ENCODE data around the gene ADAT2. TPM values are rescaled to one million over a fixed set of nuclear protein-coding genes. Genes with fewer than 3 reads are reported as not detected.
A peak's percentile ranks its signal among the peaks of the same experiment; 100 is the strongest.

Gene ADAT2
- total RNA-seq, 1 donor from 2014 or later: 8.1 TPM

DNA sequence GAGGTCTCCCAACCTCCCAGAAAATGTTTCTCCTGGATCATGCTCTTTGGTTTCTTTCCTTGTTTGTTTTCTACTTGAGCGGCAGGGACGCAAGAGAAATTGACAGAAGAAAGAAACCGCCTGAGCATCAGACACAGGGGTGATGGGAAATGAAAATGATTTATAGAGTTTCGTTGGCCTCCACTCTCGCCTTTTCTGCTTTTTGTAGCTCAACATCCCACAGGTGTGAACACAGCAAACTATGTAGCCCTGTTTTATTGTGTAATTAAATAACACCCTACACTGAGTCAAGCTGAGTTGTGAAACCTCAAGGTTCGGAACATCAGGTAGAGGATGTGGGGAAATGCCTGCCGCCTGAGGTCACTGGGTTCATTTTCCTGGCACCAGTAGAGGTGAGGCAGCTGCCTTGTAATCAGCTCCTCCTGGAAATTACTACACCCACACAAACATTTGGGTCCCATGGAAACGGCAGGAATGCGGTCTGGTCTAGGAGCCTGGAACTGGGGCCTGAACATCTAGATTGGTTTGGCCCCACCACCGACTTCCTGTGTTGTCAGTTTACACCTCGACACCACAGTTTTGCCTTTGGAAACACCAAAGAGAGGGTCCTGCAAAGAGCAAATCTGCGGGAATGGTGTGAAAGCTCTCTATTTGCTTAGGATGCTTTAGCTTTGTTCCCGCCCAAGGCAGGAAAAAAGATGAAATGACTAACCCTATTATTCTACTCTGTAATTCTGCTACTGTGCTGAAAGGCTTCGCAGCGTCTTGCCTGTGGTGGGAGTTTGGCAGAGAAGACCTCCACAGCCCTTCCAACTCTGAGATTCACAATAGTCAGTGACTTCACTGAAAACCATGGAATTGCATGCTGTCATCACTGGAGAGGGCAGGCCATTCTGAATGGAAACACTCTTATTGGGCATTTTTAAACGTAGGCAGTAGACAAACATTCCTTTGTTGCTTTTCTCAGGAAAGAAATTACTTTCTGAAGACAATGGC, 53.0 kb downstream of the ADAT2 start:
- Histone ChIP-seq H3K4me3 (ENCODE audit: insufficient read depth, low read depth, low read length) (peak overlapping the region; percentile 4), H3K4me1 (ENCODE audit: insufficient read depth, low read length) (peaks cover 36% of the 10 kb centered on the region), H3K9me3 (ENCODE audit: insufficient read depth, low read depth, low read length) (no peaks in the 10 kb centered on the region), H3K9ac (ENCODE audit: low read length) (peak overlapping the region; percentile 70), H3K4me2 (ENCODE audit: low read length) (peak overlapping the region; percentile 65), H4K20me1 (ENCODE audit: insufficient read depth, low read length) (no peaks in the 10 kb centered on the region), H3K27me3 (ENCODE audit: insufficient read depth, low read length) (no peaks in the 10 kb centered on the region), H3K36me3 (ENCODE audit: insufficient read depth, low read length) (no peaks in the 10 kb centered on the region), H3K27ac (ENCODE audit: low read depth, low read length) (peak overlapping the region; percentile 94), H3K79me2 (ENCODE audit: insufficient read depth, low read length) (no peaks in the 10 kb centered on the region), H2AFZ (ENCODE audit: low read depth, low read length) (peak overlapping the region; percentile 12)
- no peak overlapping the region for H3K4me3 Mint-ChIP-seq (ENCODE audit: unreplicated experiment)
- H3K4me1 Mint-ChIP-seq (ENCODE audit: low read depth, unreplicated experiment): peaks cover 40% of the 10 kb centered on the region
- no peaks in the 10 kb centered on the region for H3K27me3 Mint-ChIP-seq (ENCODE audit: low read depth, unreplicated experiment)
- peaks cover 2% of the 10 kb centered on the region for H3K36me3 Mint-ChIP-seq (ENCODE audit: low read depth, unreplicated experiment)
- no peaks in the 10 kb centered on the region for H3K9me3 Mint-ChIP-seq (ENCODE audit: unreplicated experiment)
- peak overlapping the region; percentile 79 for H3K27ac Mint-ChIP-seq (ENCODE audit: unreplicated experiment)
- no peak for FAIRE-seq
- no peak for TF ChIP-seq EZH2 (IDR thresholded peaks at IDR 0.05; ENCODE audit: insufficient read depth, low read length)
- TF ChIP-seq, protein P1, sequence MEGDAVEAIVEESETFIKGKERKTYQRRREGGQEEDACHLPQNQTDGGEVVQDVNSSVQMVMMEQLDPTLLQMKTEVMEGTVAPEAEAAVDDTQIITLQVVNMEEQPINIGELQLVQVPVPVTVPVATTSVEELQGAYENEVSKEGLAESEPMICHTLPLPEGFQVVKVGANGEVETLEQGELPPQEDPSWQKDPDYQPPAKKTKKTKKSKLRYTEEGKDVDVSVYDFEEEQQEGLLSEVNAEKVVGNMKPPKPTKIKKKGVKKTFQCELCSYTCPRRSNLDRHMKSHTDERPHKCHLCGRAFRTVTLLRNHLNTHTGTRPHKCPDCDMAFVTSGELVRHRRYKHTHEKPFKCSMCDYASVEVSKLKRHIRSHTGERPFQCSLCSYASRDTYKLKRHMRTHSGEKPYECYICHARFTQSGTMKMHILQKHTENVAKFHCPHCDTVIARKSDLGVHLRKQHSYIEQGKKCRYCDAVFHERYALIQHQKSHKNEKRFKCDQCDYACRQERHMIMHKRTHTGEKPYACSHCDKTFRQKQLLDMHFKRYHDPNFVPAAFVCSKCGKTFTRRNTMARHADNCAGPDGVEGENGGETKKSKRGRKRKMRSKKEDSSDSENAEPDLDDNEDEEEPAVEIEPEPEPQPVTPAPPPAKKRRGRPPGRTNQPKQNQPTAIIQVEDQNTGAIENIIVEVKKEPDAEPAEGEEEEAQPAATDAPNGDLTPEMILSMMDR (IDR thresholded peaks at IDR 0.05; ENCODE audit: insufficient read depth, low read depth, low read length): no peak
- peak; percentile 98 for DNase-seq (ENCODE audit: low read depth)

DNA sequence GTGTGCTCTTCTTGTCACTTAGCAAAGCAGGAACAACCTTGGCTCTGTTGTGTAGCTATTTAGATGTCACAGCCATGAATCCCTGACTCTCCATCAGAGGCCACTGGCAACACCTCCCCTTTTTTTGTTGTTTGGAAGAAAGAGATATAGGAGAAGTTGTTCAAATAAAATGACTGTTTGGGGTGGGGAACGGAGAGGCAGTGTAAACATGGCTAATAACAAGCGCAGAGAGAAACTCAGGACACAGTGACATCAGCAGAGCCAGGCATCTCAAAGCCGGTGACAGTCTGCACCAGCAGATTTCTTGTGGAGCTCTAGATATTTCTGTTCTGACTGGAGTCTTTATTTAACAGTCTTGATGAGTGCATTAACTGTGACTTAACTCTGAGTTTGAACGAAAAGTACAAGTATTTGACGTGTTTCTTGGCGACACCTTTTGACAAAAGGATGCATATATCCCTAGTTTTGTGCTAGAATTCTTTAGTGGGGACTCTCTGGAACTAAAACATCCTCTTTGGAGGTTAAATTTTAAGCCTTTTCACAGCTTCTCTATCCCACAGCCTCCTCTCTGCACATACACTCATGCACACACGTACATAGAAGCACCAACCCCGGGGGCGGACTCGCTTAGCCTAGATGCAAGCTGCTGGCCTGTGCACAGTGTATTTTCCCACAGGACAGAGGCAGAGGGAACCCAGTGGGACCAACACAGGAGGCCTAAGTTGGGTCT, 53.8 kb downstream of the ADAT2 start:
- Mint-ChIP-seq H3K27ac (ENCODE audit: unreplicated experiment) (peak overlapping the region; percentile 79), H3K36me3 (ENCODE audit: low read depth, unreplicated experiment) (peaks cover 2% of the 10 kb centered on the region), H3K9me3 (ENCODE audit: unreplicated experiment) (no peaks in the 10 kb centered on the region), H3K4me3 (ENCODE audit: unreplicated experiment) (no peak overlapping the region), H3K4me1 (ENCODE audit: low read depth, unreplicated experiment) (peaks cover 33% of the 10 kb centered on the region), H3K27me3 (ENCODE audit: low read depth, unreplicated experiment) (no peaks in the 10 kb centered on the region)
- no peak for TF ChIP-seq EZH2 (IDR thresholded peaks at IDR 0.05; ENCODE audit: insufficient read depth, low read length)
- TF ChIP-seq, protein P1 (IDR thresholded peaks at IDR 0.05; ENCODE audit: insufficient read depth, low read depth, low read length): no peak
- peak overlapping the region; percentile 94 for H3K27ac ChIP-seq (ENCODE audit: low read depth, low read length)
- DNase-seq (ENCODE audit: low read depth): peak; percentile 44
- no peaks in the 10 kb centered on the region for H3K27me3 ChIP-seq (ENCODE audit: insufficient read depth, low read length)
- peaks cover 30% of the 10 kb centered on the region for H3K4me1 ChIP-seq (ENCODE audit: insufficient read depth, low read length)
- peak overlapping the region; percentile 70 for H3K9ac ChIP-seq (ENCODE audit: low read length)
- no peaks in the 10 kb centered on the region for H3K79me2 ChIP-seq (ENCODE audit: insufficient read depth, low read length)
- H2AFZ ChIP-seq (ENCODE audit: low read depth, low read length): no peak overlapping the region
- peak overlapping the region; percentile 4 for H3K4me3 ChIP-seq (ENCODE audit: insufficient read depth, low read depth, low read length)
- no peaks in the 10 kb centered on the region for H3K36me3 ChIP-seq (ENCODE audit: insufficient read depth, low read length)
- H4K20me1 ChIP-seq (ENCODE audit: insufficient read depth, low read length): no peaks in the 10 kb centered on the region
- H3K4me2 ChIP-seq (ENCODE audit: low read length): peak overlapping the region; percentile 65
- H3K9me3 ChIP-seq (ENCODE audit: insufficient read depth, low read depth, low read length): no peaks in the 10 kb centered on the region
- no peak for FAIRE-seq

Measured in astrocyte (in vitro differentiated cells and primary cell).